ENCODE results near the gene VPS16. TPM values are rescaled to one million over a fixed set of nuclear protein-coding genes. Genes with fewer than 3 reads are reported as not detected.

VPS16 gene
- total RNA-seq, 1 experiment from 2014 or later: 22.2 TPM

DNA sequence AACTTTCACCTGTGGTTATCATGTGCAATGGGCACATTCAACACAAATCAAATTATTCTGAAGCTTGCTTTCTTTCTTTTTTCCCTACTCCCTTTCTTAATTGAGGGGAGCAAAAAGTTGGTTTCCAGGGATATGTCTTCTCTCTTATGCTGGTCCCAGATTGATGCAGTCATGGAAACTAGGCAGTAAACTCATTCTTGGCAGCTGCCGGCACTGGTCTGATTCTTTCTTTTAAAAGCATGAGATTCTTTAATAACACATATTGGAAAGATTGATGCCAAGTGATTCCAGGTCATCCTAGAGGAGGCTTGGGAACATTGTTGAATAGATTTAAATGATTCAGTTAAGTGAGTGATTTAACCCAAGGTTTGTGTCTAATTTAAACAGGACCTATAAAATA, 61.7 kb downstream of the VPS16 start:
- no TSS peak for BruUV-seq (replicated peaks)
- H3K4me1 Mint-ChIP-seq (ENCODE audit: low read depth, unreplicated experiment): no peaks in the 10 kb centered on the region
- H3K27ac Mint-ChIP-seq (ENCODE audit: unreplicated experiment): no peak overlapping the region
- H3K4me3 Mint-ChIP-seq (ENCODE audit: low read depth, unreplicated experiment): no peak overlapping the region
- DNase-seq: no peak
- intact Hi-C loops (cut with micrococcal nuclease; ENCODE audit: unreplicated experiment): no loop called here
- no peaks in the 10 kb centered on the region for H3K27me3 Mint-ChIP-seq (ENCODE audit: unreplicated experiment)
- H3K36me3 Mint-ChIP-seq (ENCODE audit: insufficient read depth, unreplicated experiment): no peaks in the 10 kb centered on the region
- H3K9me3 Mint-ChIP-seq (ENCODE audit: low read depth, unreplicated experiment): no peaks in the 10 kb centered on the region
- CTCF ChIA-PET: no interaction called here
- TF ChIP-seq, protein P1, sequence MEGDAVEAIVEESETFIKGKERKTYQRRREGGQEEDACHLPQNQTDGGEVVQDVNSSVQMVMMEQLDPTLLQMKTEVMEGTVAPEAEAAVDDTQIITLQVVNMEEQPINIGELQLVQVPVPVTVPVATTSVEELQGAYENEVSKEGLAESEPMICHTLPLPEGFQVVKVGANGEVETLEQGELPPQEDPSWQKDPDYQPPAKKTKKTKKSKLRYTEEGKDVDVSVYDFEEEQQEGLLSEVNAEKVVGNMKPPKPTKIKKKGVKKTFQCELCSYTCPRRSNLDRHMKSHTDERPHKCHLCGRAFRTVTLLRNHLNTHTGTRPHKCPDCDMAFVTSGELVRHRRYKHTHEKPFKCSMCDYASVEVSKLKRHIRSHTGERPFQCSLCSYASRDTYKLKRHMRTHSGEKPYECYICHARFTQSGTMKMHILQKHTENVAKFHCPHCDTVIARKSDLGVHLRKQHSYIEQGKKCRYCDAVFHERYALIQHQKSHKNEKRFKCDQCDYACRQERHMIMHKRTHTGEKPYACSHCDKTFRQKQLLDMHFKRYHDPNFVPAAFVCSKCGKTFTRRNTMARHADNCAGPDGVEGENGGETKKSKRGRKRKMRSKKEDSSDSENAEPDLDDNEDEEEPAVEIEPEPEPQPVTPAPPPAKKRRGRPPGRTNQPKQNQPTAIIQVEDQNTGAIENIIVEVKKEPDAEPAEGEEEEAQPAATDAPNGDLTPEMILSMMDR (IDR thresholded peaks at IDR 0.05; ENCODE audit: unreplicated experiment): no peak

DNA sequence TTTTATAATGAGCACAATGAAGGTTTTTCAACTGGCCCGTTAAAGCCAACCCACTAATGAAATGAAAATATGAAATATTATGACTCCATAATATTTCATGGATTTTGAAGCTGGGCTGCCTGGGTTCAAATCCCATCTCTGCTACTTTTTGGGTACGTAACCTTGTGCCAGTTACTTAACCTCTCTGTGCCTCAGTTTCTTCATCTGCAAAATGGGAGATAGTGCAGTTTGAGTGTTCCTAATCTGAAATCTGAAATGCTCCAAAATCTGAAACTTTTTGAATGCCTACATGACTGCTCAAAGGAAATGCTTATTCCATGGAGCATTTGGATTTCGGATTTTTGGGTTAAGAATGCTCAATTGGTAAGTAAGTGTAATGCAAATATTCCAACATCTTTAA, 62.3 kb downstream of the VPS16 start:
- no peaks in the 10 kb centered on the region for H3K9me3 Mint-ChIP-seq (ENCODE audit: low read depth, unreplicated experiment)
- no peak for DNase-seq
- no peaks in the 10 kb centered on the region for H3K4me1 Mint-ChIP-seq (ENCODE audit: low read depth, unreplicated experiment)
- intact Hi-C loops (cut with micrococcal nuclease; ENCODE audit: unreplicated experiment): no loop called here
- H3K27ac Mint-ChIP-seq (ENCODE audit: unreplicated experiment): no peak overlapping the region
- TF ChIP-seq, protein P1 (IDR thresholded peaks at IDR 0.05; ENCODE audit: unreplicated experiment): no peak
- CTCF ChIA-PET: no interaction called here
- no peak overlapping the region for H3K4me3 Mint-ChIP-seq (ENCODE audit: low read depth, unreplicated experiment)
- BruUV-seq (replicated peaks): no TSS peak
- no peaks in the 10 kb centered on the region for H3K36me3 Mint-ChIP-seq (ENCODE audit: insufficient read depth, unreplicated experiment)
- H3K27me3 Mint-ChIP-seq (ENCODE audit: unreplicated experiment): no peaks in the 10 kb centered on the region

DNA sequence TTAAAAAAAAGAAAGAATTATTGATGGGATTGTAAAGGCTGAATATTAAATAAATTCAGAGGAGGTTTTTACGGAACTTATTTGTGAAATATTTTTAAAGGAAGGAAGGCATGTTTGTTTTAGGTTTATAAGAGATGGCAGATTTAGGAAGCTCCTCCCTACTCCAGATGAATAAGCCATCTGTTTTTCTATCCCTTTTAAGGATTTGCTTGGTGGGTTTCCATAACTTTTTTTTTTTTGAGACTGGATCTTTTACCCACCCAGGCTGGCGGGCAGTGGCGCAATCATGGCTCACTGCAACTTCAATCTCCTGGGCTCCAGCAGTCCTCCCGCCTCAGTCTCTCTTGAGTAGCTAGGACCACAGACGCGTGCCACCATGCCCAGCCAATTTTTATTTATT, 63.1 kb downstream of the VPS16 start:
- intact Hi-C loops (cut with micrococcal nuclease; ENCODE audit: unreplicated experiment): no loop called here
- Mint-ChIP-seq H3K27ac (ENCODE audit: unreplicated experiment) (no peak overlapping the region), H3K27me3 (ENCODE audit: unreplicated experiment) (no peaks in the 10 kb centered on the region), H3K4me1 (ENCODE audit: low read depth, unreplicated experiment) (no peaks in the 10 kb centered on the region), H3K36me3 (ENCODE audit: insufficient read depth, unreplicated experiment) (no peaks in the 10 kb centered on the region), H3K4me3 (ENCODE audit: low read depth, unreplicated experiment) (no peak overlapping the region), H3K9me3 (ENCODE audit: low read depth, unreplicated experiment) (no peaks in the 10 kb centered on the region)
- TF ChIP-seq, protein P1 (IDR thresholded peaks at IDR 0.05; ENCODE audit: unreplicated experiment): no peak
- DNase-seq: no peak
- CTCF ChIA-PET: no interaction called here
- no TSS peak for BruUV-seq (replicated peaks)

DNA sequence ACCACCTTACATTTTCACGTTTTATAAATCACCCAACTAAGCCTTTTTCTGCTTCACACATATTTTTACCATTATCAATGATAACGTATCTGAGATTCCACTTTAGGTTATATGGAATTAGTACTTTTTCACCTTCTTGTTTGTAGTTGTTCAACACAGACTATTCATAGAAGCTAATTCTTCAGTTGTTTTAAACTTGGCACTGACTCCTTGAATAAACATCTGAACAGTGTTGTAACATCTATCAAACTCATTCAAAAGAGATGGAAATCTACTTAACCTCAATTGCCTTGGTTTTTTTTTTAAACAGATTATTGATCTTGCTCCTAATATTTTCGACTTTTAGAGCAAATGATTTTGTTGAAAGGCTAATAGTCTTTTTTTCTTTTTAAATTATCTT, 67.0 kb downstream of the VPS16 start:
- no peak for DNase-seq
- H3K27me3 Mint-ChIP-seq (ENCODE audit: unreplicated experiment): no peaks in the 10 kb centered on the region
- H3K4me1 Mint-ChIP-seq (ENCODE audit: low read depth, unreplicated experiment): no peaks in the 10 kb centered on the region
- H3K4me3 Mint-ChIP-seq (ENCODE audit: low read depth, unreplicated experiment): no peak overlapping the region
- no peaks in the 10 kb centered on the region for H3K36me3 Mint-ChIP-seq (ENCODE audit: insufficient read depth, unreplicated experiment)
- BruUV-seq (replicated peaks): no TSS peak
- H3K27ac Mint-ChIP-seq (ENCODE audit: unreplicated experiment): no peak overlapping the region
- TF ChIP-seq, protein P1 (IDR thresholded peaks at IDR 0.05; ENCODE audit: unreplicated experiment): no peak
- intact Hi-C loops (cut with micrococcal nuclease; ENCODE audit: unreplicated experiment): no loop called here
- CTCF ChIA-PET: no interaction called here
- no peaks in the 10 kb centered on the region for H3K9me3 Mint-ChIP-seq (ENCODE audit: low read depth, unreplicated experiment)
